Placental pericyte (primary cell): Measurements from ENCODE around the gene MYL1. TPM values are rescaled to one million over a fixed set of nuclear protein-coding genes. Genes with fewer than 3 reads are reported as not detected.

Experiments used
- small RNA-seq: library from RNA; depleted of rRNA; stranded (forward); fragments of <200 nt; gene quantifications from one replicate; pipeline ENCODE3, GENCODE V24; 2012; ENCODE audit warnings: low replicate concordance
- total RNA-seq: library from RNA; depleted of rRNA; stranded (reverse); fragments of >200 nt; gene quantifications from 2 replicates; pipeline ENCODE4 v1.2.3, GENCODE V29; 2012

MYL1 gene
- not detected in 2 replicates for total RNA-seq

DNA sequence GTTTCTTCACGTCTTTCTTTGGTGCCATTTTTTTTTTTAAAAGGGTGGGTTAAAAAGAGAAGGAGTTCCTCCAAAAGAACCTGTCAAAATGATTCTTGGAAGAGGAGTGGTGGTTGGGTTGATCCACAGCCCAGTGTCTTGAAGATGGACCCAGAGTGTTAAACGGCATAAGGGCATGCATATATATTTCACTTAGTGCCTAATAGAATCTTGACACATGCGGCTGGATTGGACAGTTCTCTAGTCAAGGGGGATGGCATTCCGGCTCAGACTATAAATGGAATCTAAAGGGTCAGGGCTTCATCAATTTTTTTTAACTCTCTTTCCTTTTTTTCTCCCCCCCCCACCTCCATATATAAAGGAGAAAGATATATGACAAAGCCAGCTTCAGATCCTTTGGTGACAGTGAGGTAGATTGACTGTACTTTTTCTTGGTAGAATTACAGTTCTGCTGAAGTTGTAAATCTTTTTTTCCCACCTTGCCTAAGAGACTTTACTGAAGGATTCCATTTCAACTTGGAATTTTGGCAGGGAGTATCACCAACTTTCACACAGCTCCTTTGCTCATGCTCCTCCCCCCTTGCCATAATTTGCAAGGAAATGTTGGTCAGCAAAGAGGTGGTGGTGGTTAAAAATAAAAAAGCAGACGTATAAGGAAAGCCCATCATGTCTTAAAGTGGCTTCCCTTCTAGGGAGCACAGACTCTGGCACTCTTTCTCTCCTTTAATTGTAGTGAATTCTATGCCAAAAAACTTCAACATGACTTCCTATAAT is at the start of gene MYL1:
Gene MYL1 (minus strand): TSS at position 160 of the 774 bp plus-strand sequence. CDS start 132 bp downstream, at position 28.

Small RNA genes lying within 50 kb of the gene (small RNA-seq; reads per million reads assigned to genes)
- gene RF00019, result not detected

Other genes with a start within 250 kb of the MYL1 start
- gene KANSL1L, start 143.8 kb downstream of the MYL1 start, total RNA-seq, result 19.9 and 22.3 TPM in 2 replicates
- under 0.01 TPM in 1 of 2 replicates, not detected in the other for gene ACADL, start 89.7 kb downstream of the MYL1 start, total RNA-seq
- gene LANCL1, start 161.6 kb upstream of the MYL1 start, total RNA-seq, result 16.2 and 43.7 TPM in 2 replicates
- 4.2 and 23.6 TPM in 2 replicates for gene CPS1, start 241.4 kb upstream of the MYL1 start, total RNA-seq